Naive B cell (primary cell): Measurements from ENCODE around the gene CYP46A1. TPM values are rescaled to one million over a fixed set of nuclear protein-coding genes. Genes with fewer than 3 reads are reported as not detected.
A peak's percentile ranks its signal among the peaks of the same experiment; 100 is the strongest.

ENCODE experiments used
- ATAC-seq, 2 donors: fragments of 150-1000 bp; cut with Tn5 transposase; 2 replicates each; pipeline ENCODE4 v1.10.0; 2021; ENCODE audit warnings: low read depth in 2 of 2, mild to moderate bottlenecking in 2 of 2, moderate library complexity in 2 of 2
- DNase-seq: peaks from one replicate; pipeline ENCODE4 v3.0.0; 2022
- H3K27ac Mint-ChIP-seq, 6 donors: one replicate each; pipeline ENCODE4 v1.8.0; 2020 to 2022; ENCODE audit warnings: mild to moderate bottlenecking in 6 of 6, mixed read lengths in 6 of 6, moderate library complexity in 5 of 6, inconsistent platforms in 2 of 6
- H3K27me3 Mint-ChIP-seq, 3 donors: one replicate each; pipeline ENCODE4 v1.8.0; 2021 to 2022; ENCODE audit warnings: mixed read lengths in 3 of 3, mild to moderate bottlenecking in 1 of 3
- H3K36me3 Mint-ChIP-seq, 2 donors: one replicate each; pipeline ENCODE4 v1.8.0; 2020 to 2022; ENCODE audit warnings: mixed read lengths in 2 of 2, inconsistent platforms in 1 of 2, mild to moderate bottlenecking in 1 of 2
- H3K4me1 Mint-ChIP-seq, 3 donors: one replicate each; pipeline ENCODE4 v1.8.0; 2020 to 2022; ENCODE audit warnings: mixed read lengths in 3 of 3, inconsistent platforms in 1 of 3, mild to moderate bottlenecking in 1 of 3, moderate library complexity in 1 of 3
- H3K4me3 Mint-ChIP-seq, 8 donors: one replicate each; pipeline ENCODE4 v1.8.0; 2020 to 2022; ENCODE audit warnings: mild to moderate bottlenecking in 8 of 8, mixed read lengths in 8 of 8, moderate library complexity in 8 of 8, inconsistent platforms in 2 of 8
- H3K9me3 Mint-ChIP-seq, 7 donors: one replicate each; pipeline ENCODE4 v1.8.0; 2020 to 2022; ENCODE audit warnings: mixed read lengths in 7 of 7, mild to moderate bottlenecking in 5 of 7, inconsistent platforms in 2 of 7, moderate library complexity in 1 of 7
- polyA plus RNA-seq, 6 donors: library from polyadenylated mRNA; unstranded; fragments of 300-500 nt; fragmentation: Illumina TruSeq; gene quantifications; one replicate each; pipeline ENCODE4 v1.2.3, GENCODE V29; 2021; ENCODE audit warnings: low read depth in 6 of 6

Gene CYP46A1
- polyA plus RNA-seq, 6 donors from 2014 or later: not detected

DNA sequence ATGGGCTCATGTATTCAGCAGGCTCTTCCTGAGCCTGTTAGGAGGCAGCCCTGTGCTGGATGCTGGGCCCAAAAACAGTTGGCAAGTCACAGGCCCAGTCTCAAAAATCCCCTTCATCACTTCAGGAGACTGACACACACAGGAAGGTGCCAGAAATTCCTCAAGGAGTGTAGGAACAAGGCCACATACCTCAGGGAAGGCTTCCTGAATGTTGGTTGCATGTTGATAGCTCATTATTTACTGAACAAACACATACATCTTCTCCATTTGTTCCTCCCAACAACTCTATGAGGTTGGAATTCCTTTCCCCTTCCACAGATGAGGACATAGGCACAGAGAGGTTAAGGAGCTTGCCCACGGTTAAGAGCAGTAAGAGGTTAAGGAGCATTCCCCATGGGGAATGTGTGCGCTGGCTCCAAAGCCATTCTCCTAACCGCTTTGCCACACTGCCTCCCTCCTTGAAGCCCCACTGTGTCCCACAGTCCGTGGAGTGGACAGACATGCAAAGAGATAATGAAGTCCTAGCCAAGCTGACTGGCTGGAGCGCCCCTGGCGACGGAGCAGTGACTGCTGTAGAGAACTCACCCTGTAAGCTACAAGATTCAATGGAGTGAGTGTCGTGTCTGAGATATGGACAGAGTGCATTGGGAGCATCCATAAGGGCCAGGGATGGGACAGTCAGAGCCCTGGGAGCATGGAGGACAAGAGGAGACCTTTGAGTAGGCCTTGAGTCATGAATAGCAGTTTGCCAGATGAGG lies 35.9 kb upstream of the CYP46A1 start:
- Mint-ChIP-seq H3K27me3 (peaks cover 36 to 69% (median 61%) of the 10 kb centered on the region in 3 donors), H3K9me3 (peaks cover 0 to 6% (median 0%) of the 10 kb centered on the region in 7 donors), H3K4me1 (peaks cover 0 to 9% (median 5%) of the 10 kb centered on the region in 3 donors), H3K27ac (no peak overlapping the region), H3K4me3 (no peak overlapping the region), H3K36me3 (no peaks in the 10 kb centered on the region)
- DNase-seq (no peak), ATAC-seq (no peak)

DNA sequence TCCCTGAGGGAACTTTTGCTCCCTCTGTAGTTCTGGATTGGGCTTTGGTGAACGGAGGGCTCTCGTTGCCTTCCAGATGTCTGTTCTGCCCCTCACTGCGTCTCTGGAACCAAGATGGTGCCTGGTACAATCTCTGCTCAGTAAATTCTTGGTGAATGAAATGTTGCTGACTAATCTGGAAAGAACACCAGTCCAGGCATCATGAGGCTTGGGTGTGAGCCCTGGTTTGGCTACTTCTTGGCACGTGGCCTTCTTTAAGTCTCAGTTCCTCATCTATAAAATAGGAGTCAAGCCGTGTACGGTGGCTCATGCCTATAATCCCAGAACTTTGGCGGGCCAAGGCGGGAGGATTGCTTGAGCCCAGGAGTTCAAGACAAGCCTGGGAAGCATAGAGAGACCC lies 34.9 kb upstream of the CYP46A1 start:
- Mint-ChIP-seq H3K9me3 (peaks cover 0 to 6% (median 0%) of the 10 kb centered on the region in 7 donors), H3K27ac (peak overlapping the region in 2 of 6 donors; percentile 10 to 21), H3K27me3 (peaks cover 28 to 65% (median 55%) of the 10 kb centered on the region in 3 donors), H3K4me1 (peaks cover 0 to 6% (median under 1%) of the 10 kb centered on the region in 3 donors), H3K36me3 (no peaks in the 10 kb centered on the region), H3K4me3 (no peak overlapping the region)
- ATAC-seq (no peak), DNase-seq (no peak)

DNA sequence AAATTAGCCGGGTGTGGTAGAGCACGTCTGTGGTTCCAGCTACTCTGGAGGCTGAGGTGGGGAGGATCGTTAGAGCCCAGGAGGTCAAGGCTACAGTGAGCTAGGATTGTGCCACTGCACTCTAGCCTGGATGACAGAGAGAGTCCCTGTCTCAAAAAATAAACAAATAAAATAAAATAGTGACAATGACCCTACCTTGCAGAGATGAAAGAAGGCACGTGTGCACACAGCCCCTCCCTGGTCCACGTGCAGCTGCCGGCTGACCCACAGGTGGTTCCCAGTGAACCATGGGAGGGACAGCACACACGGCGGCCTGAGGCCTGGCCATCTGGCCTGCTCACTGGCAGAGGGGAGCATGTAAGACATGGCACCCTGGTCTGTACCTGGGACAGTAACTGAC lies 34.5 kb upstream of the CYP46A1 start:
- no peak for ATAC-seq
- no peak for DNase-seq
- Mint-ChIP-seq H3K4me3 (no peak overlapping the region), H3K9me3 (peaks cover 0 to 6% (median 0%) of the 10 kb centered on the region in 7 donors), H3K4me1 (peaks cover 0 to 5% (median 0%) of the 10 kb centered on the region in 3 donors), H3K27me3 (peaks cover 32 to 64% (median 55%) of the 10 kb centered on the region in 3 donors), H3K36me3 (no peaks in the 10 kb centered on the region), H3K27ac (peak overlapping the region in 2 of 6 donors; percentile 10 to 21)

DNA sequence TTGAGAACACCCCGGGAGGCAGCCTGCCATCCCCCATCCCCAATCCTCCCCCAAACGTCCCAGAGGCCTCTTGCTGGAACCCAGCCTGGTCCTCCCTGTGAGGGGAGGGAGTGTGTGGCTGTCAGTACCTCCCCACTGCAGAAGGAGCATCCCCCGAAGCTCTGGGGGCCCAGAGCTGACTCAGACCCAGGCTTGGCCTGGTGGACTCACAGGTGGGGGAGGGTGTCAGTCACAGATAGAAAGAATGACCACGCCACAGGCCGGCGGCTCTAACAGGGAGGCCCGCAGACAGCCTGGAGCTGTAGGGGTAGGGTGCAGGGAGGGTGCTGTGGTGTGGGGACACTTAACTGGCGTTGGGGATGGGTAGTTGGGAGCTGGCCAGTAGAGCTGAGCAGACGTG lies 33.9 kb upstream of the CYP46A1 start:
- no peak for ATAC-seq
- H3K27me3 Mint-ChIP-seq: peaks cover 35 to 67% (median 60%) of the 10 kb centered on the region in 3 donors
- peaks cover 0 to 6% (median 0%) of the 10 kb centered on the region in 7 donors for H3K9me3 Mint-ChIP-seq
- H3K4me3 Mint-ChIP-seq: no peak overlapping the region
- peaks cover 0 to 5% (median 0%) of the 10 kb centered on the region in 3 donors for H3K4me1 Mint-ChIP-seq
- DNase-seq: no peak
- H3K27ac Mint-ChIP-seq: no peak overlapping the region
- no peaks in the 10 kb centered on the region for H3K36me3 Mint-ChIP-seq

DNA sequence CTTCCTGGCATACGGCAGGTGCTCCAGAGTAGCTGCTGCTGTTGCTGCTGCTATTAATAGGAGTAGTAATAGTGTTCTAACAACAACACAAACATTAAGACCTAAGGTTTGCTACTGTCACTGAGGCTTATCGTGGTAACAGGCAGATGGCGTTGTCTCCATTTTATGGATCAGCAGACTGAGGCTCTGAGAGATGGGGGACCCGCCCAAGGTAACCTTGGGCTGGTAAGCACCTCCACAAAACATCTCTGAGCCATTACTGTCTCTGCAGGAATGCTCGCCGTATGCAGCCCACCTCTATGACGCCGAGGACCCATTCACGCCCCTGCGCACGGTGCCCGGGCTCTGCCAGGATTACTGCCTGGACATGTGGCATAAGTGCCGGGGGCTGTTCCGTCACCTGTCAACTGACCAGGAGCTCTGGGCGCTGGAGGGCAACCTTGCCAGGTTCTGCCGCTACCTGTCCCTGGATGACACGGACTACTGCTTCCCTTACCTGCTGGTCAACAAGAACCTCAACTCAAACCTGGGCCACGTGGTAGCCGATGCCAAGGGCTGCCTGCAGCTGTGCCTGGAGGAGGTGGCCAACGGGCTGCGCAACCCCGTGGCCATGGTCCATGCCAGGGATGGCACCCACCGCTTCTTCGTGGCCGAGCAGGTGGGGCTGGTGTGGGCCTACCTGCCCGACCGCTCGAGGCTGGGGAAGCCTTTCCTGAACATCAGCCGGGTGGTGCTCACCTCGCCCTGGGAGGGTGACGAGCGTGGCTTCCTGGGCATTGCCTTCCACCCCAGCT lies 31.9 kb upstream of the CYP46A1 start:
- Mint-ChIP-seq H3K36me3 (no peaks in the 10 kb centered on the region), H3K4me3 (no peak overlapping the region), H3K27ac (no peak overlapping the region), H3K27me3 (peaks cover 42 to 68% (median 64%) of the 10 kb centered on the region in 3 donors), H3K4me1 (peaks cover 0 to 5% (median 0%) of the 10 kb centered on the region in 3 donors), H3K9me3 (peaks cover 0 to 6% (median 0%) of the 10 kb centered on the region in 7 donors)
- DNase-seq (no peak), ATAC-seq (no peak)

DNA sequence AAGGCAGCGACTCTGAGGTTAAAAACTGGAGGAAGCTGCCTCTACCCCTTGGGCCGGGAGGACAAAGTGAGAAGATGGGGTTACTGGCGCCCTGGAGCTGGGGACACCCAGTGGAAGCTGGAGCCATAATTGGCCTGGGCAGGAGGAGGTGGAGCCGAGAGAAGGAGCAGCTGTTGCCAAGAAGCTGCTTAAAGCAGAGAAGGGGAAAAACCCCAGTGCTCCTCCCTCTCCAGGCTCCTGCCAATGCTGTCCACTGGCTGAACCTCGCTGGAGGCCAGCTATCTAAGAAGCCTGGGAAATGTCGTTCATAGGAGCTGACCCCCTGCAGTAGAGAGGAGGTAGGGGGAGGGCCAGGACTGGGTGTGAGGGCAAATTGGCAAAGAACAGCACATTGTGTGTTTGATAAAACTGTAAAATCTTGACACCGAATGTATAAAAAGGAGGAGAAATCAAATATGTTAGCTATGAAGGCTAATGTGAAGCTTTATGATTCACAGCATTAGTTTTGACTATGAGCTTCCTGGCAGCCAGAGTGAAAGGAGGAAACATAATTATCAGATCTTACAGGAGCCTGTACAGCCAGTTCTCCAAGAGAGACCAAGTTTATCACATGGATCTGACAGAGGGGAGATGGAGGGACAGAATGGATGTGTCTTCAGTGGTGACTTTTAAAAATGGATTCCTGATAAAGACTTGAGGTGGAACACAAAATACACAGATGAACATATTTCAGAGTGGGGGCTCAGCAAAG lies 29.7 kb upstream of the CYP46A1 start:
- no peak for DNase-seq
- H3K9me3 Mint-ChIP-seq: peaks cover 0 to 6% (median 0%) of the 10 kb centered on the region in 7 donors

DNA sequence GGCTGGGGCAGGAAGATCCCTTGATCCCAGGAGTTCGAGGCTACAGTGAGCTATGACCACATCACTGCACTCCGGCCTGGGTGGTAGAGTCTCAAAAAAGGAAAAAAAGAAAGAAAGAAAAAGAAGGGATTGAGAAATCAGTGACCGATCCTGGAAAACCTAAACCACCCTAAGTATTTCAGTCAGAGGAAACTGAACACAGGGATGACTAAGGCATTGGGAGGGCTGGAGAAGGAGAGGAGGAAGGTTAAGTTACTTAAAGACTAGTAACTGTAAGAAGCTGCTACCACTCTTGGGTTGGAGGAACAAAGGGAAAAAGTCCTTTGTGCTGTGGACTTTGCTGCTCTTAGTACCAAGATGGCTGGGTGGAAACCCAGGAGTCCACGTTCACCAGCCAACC lies 28.6 kb upstream of the CYP46A1 start:
- peaks cover 45 to 69% (median 69%) of the 10 kb centered on the region in 3 donors for H3K27me3 Mint-ChIP-seq
- no peaks in the 10 kb centered on the region for H3K36me3 Mint-ChIP-seq
- H3K4me3 Mint-ChIP-seq: no peak overlapping the region
- ATAC-seq (no peak), DNase-seq (no peak)
- H3K27ac Mint-ChIP-seq: no peak overlapping the region
- H3K9me3 Mint-ChIP-seq: peaks cover 0 to 6% (median 0%) of the 10 kb centered on the region in 7 donors
- peaks cover 0 to 5% (median 5%) of the 10 kb centered on the region in 3 donors for H3K4me1 Mint-ChIP-seq

More for the DNA sequence above, 29.7 kb upstream of the CYP46A1 start:
- H3K27ac Mint-ChIP-seq: no peak overlapping the region
- H3K36me3 Mint-ChIP-seq: no peaks in the 10 kb centered on the region
- peaks cover 46 to 66% (median 65%) of the 10 kb centered on the region in 3 donors for H3K27me3 Mint-ChIP-seq
- peaks cover 0 to 5% (median 5%) of the 10 kb centered on the region in 3 donors for H3K4me1 Mint-ChIP-seq
- no peak for ATAC-seq
- no peak overlapping the region for H3K4me3 Mint-ChIP-seq

DNA sequence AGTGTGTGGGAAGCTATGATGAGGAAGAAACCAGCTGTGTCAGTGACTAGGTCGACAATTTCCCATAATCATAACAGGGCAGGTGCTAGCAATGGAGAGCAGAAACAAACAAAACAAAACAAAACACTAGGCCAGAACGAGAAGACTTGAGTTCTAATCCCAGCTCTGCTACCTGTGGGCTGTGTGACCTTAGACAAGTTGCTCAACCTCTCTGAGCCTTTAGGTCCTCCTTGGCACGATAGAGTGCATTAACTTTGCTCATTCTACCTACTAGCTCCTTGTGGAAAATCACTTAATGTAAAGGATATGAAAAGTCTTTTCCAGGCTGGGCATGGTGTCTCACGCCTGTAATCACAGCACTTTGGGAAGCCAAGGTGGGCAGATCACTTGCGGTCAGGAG lies 27.9 kb upstream of the CYP46A1 start:
- no peak for DNase-seq
- Mint-ChIP-seq H3K36me3 (no peaks in the 10 kb centered on the region), H3K27ac (no peak overlapping the region), H3K27me3 (peaks cover 42 to 69% (median 67%) of the 10 kb centered on the region in 3 donors), H3K9me3 (peaks cover 0 to 6% (median 0%) of the 10 kb centered on the region in 7 donors), H3K4me3 (no peak overlapping the region), H3K4me1 (peaks cover 0 to 5% (median 2%) of the 10 kb centered on the region in 3 donors)
- no peak for ATAC-seq

DNA sequence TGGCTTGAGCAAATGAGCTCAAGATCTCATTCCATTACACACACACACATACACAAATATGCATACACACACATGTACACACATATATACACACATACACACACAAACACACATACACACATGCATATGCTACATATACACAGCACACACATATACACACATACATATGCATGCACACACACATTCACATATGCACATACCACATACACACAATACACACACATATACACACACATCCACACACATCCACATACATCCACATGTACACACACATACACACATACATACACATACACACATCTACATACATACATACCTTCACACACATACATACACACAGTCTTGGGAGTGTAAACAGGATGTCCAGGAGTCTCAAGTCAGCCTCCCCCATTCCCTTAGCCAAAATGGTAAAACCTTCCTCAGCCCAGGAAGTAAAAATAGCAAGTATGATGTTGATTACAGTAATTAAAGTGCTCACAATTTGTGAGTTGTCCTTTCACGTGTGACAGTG lies 26.4 kb upstream of the CYP46A1 start:
- Mint-ChIP-seq H3K27ac (no peak overlapping the region), H3K36me3 (no peaks in the 10 kb centered on the region), H3K9me3 (peaks cover 0 to 4% (median 0%) of the 10 kb centered on the region in 7 donors), H3K4me1 (peaks cover 0 to 5% (median 0%) of the 10 kb centered on the region in 3 donors), H3K27me3 (peaks cover 37 to 76% (median 71%) of the 10 kb centered on the region in 3 donors), H3K4me3 (no peak overlapping the region)
- DNase-seq (no peak), ATAC-seq (no peak)

DNA sequence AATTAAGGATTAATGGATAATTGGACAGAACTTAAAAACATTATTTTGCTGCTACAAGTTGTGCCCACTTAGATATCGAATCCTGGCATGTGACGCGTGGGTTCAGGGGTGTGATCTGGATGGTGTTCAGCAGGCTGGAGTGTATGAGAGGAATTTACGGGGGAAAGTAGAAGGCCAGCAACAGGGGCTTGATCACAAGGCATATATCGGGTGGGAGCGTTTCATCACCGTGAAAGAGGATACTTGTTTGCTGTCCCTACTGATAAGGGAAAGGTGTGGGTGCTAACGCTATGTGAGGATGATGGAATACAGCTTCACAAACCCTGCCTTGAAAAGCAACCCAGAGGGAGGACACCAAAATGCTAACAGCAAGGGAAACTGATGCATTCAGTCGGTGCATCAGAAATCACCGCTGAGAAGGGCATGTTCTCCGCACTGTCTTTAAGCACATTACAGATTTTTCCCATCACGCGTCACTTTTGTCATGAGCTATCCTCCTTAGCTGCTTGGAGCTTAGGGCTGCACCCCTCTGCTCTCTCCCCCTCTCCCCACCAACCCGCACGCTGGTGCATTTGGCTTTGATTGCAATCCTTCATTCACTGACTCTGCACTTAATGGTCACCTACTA lies 25.8 kb upstream of the CYP46A1 start:
- H3K4me1 Mint-ChIP-seq: peaks cover 0 to 5% (median 0%) of the 10 kb centered on the region in 3 donors
- H3K36me3 Mint-ChIP-seq: no peaks in the 10 kb centered on the region
- no peak overlapping the region for H3K27ac Mint-ChIP-seq
- H3K4me3 Mint-ChIP-seq: no peak overlapping the region
- H3K27me3 Mint-ChIP-seq: peaks cover 40 to 80% (median 77%) of the 10 kb centered on the region in 3 donors
- DNase-seq (no peak), ATAC-seq (no peak)
- peaks cover 0 to 4% (median 0%) of the 10 kb centered on the region in 7 donors for H3K9me3 Mint-ChIP-seq

DNA sequence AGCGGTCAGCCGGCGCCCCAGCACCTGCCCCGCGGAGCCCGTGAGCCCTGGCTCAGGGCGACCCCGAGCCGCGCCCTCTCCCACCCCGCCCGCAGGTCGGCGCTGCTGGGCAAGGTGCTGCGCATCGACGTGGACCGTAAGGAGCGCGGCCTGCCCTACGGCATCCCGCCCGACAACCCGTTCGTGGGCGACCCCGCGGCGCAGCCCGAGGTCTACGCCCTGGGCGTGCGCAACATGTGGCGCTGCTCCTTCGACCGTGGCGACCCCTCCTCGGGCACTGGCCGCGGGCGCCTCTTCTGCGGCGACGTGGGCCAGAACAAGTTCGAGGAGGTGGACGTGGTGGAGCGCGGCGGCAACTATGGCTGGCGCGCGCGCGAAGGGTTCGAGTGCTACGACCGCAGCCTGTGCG lies 24.8 kb upstream of the CYP46A1 start:
- no peak for ATAC-seq
- Mint-ChIP-seq H3K4me3 (no peak overlapping the region), H3K27me3 (peaks cover 45 to 77% (median 75%) of the 10 kb centered on the region in 3 donors), H3K9me3 (peaks cover 0 to 4% (median 0%) of the 10 kb centered on the region in 7 donors), H3K36me3 (no peaks in the 10 kb centered on the region), H3K4me1 (peaks cover 0 to 9% (median under 1%) of the 10 kb centered on the region in 3 donors), H3K27ac (no peak overlapping the region)
- DNase-seq: no peak

DNA sequence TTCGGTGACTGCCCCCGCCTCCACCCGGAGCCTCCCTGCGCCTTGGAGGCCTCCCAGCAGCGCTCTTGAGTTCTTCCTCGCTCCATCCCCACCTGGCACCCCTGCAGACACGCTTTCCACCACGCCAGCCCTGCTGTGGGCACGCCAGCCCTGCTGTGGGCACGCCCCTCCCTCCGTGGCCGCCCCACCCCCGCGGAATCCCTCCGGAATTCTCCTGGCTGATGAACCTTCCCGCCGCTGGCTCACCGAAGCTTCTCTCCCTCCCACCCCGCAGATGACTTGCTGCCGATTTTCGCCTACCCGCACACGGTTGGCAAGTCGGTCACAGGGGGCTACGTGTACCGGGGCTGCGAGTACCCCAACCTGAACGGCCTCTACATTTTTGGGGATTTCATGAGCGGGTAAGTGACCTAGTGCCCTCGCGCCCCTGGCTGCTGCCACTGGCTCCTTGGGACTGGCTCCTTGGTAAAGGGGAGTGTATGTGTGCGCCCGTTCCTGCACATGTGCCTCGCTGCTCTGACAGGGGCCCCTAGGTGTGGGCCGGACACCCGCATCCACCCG lies 24.0 kb upstream of the CYP46A1 start:
- Mint-ChIP-seq H3K36me3 (no peaks in the 10 kb centered on the region), H3K4me1 (peaks cover 0 to 16% (median 4%) of the 10 kb centered on the region in 3 donors), H3K9me3 (peaks cover 0 to 3% (median 0%) of the 10 kb centered on the region in 7 donors), H3K27ac (peak overlapping the region in 1 of 6 donors; percentile 52), H3K4me3 (peak overlapping the region in 4 of 8 donors; percentile 12 to 59 (median 50)), H3K27me3 (peaks cover 38 to 70% (median 69%) of the 10 kb centered on the region in 3 donors)
- DNase-seq (no peak), ATAC-seq (no peak)
